Mucosa of stomach (tissue), 1 donor: ENCODE results near the gene PLEKHM3.

Experiments
- H3K27me3 ChIP-seq: one replicate; pipeline ENCODE4 v1.7.0; 2013; ENCODE audit warnings: mild to moderate bottlenecking, low read length; ENCODE audit not compliant: control insufficient read depth, insufficient read depth
- H3K36me3 ChIP-seq: one replicate; pipeline ENCODE4 v1.7.0; 2013; ENCODE audit warnings: low read length; ENCODE audit not compliant: control insufficient read depth, insufficient read depth
- H3K4me1 ChIP-seq: one replicate; pipeline ENCODE4 v1.7.0; 2013; ENCODE audit warnings: mild to moderate bottlenecking, low read length; ENCODE audit not compliant: control insufficient read depth, insufficient read depth
- H3K4me3 ChIP-seq: one replicate; pipeline ENCODE4 v1.7.0; 2013; ENCODE audit warnings: low read length
- H3K9ac ChIP-seq: one replicate; pipeline ENCODE4 v1.7.0; 2013; ENCODE audit warnings: mild to moderate bottlenecking, low read length, moderate library complexity
- H3K9me3 ChIP-seq: one replicate; pipeline ENCODE4 v1.7.0; 2013; ENCODE audit warnings: mild to moderate bottlenecking, low read length, moderate library complexity; ENCODE audit not compliant: control insufficient read depth
- donor health status: Pancreatic carcinoma.

Gene PLEKHM3

DNA sequence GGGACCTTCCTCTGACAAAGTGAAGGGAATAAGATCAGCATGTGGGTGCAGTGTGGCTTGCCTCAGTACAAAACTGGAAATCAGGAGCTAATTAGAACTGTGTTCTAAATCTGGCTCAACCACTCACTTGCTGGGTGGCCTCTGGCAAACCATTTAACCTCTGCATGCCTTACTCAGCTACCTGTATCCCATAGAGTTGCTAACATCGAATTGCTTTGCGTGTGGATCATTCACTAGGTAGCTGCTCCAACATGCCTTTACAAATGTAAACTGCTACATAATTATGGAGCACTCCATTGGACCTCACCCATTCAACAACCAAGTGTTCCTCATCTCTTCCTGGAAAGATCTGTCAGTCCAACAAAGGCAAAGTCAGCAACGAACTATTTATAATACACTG lies 19.0 kb downstream of the PLEKHM3 start:
- H3K27me3 ChIP-seq = no peaks in the 10 kb centered on the region
- H3K4me1 ChIP-seq = peaks cover 13% of the 10 kb centered on the region
- H3K4me3 ChIP-seq = no peak overlapping the region
- no peaks in the 10 kb centered on the region for H3K36me3 ChIP-seq
- no peak overlapping the region for H3K9ac ChIP-seq
- H3K9me3 ChIP-seq = no peaks in the 10 kb centered on the region

DNA sequence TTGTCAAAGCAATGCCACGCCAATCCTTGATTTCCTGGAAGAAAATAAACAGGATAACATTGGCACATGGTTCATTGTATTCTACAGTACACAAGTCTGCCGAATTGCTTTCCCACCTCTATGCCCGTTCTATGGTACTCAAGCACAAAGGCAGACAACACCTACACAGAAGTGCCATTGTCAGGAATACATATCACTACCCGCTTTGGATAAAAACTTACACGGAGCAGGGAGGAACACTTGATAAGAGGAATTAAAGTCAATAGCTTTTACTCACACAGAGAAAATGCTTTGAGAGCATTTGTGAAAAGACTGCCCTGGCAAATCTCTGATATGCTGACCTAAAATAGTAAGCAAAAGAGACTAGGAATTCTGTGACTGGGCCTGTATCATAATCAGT lies 23.4 kb downstream of the PLEKHM3 start:
- Histone ChIP-seq H3K36me3 (no peaks in the 10 kb centered on the region), H3K4me1 (peaks cover 18% of the 10 kb centered on the region), H3K9ac (no peak overlapping the region), H3K4me3 (no peak overlapping the region), H3K27me3 (no peaks in the 10 kb centered on the region), H3K9me3 (no peaks in the 10 kb centered on the region)

DNA sequence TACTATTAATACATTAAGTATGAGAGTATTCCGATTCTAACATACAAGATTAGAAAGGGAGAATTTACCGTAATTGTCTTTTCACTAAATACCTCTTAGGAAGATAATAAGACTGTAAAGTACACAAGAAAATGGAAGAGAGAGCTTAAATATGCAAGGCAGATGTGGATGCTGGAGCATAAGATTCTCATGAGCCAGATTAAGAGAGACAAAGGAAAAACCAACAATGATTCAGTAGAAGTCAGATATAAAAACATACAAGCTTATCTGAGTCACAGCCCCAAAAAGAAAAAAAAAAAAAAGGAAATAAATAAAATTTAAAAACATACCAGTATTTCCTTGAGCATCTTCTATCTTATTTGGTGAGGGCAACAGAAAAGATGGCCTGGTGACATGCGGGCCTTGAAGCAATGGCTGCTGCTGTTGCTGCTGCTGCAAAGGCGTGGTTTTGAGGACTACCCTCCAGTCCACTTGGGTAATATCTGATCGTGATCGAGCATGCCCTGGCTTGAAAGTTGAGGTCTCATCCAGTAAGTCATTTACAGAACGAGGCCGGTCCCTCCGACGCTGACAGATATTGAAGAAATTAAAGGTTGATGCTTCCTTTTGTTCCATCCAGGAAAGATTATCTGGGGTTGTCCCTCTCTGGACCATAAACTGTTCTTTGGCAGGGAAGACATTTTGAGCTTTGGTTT lies 24.5 kb downstream of the PLEKHM3 start:
- H3K36me3 ChIP-seq = no peaks in the 10 kb centered on the region
- H3K4me1 ChIP-seq = peaks cover 18% of the 10 kb centered on the region
- no peak overlapping the region for H3K9ac ChIP-seq
- no peaks in the 10 kb centered on the region for H3K9me3 ChIP-seq
- H3K27me3 ChIP-seq = no peaks in the 10 kb centered on the region
- H3K4me3 ChIP-seq = no peak overlapping the region

DNA sequence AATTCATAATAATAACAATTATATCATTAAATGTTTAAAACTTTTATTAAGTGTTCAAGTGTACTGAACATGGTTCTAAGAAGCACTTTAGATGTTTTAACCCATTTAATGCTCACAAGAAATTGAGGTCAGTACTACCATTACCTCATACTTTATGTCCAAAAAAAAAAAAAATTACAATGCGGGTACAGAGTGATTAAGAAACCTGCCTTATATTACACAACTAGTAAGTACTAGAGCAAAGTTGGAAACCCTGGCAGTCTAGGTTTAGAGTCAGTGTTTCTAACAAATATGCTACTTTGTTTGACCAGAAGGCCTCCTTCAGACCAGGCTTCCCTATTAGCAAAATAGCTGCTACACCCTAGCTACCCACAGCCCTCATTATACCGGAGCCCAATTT lies 28.5 kb downstream of the PLEKHM3 start:
- no peaks in the 10 kb centered on the region for H3K36me3 ChIP-seq
- H3K4me1 ChIP-seq = peaks cover 10% of the 10 kb centered on the region
- H3K9me3 ChIP-seq = no peaks in the 10 kb centered on the region
- H3K27me3 ChIP-seq = no peaks in the 10 kb centered on the region
- no peak overlapping the region for H3K4me3 ChIP-seq
- no peak overlapping the region for H3K9ac ChIP-seq

DNA sequence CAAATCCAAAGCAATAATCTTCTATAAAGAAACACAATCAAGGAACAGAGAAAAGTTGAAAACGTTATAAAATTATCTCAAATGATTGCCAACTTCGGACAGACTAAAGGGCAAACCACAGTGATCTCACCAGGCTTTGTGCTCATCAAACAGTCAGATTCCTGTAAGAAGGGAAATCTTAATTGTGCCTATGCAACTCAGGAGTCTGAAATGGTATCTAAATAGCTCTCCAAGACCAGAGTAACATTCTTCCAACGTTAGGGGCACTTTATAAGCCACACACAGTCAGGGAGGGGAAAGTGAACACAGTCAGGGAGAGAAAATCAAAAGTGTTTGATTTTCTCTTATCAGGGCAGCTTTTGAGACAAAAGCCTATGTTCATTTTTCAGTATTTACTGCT lies 29.4 kb downstream of the PLEKHM3 start:
- Histone ChIP-seq H3K9me3 (no peaks in the 10 kb centered on the region), H3K36me3 (no peaks in the 10 kb centered on the region), H3K27me3 (no peaks in the 10 kb centered on the region), H3K9ac (no peak overlapping the region), H3K4me1 (peaks cover under 1% of the 10 kb centered on the region), H3K4me3 (no peak overlapping the region)

DNA sequence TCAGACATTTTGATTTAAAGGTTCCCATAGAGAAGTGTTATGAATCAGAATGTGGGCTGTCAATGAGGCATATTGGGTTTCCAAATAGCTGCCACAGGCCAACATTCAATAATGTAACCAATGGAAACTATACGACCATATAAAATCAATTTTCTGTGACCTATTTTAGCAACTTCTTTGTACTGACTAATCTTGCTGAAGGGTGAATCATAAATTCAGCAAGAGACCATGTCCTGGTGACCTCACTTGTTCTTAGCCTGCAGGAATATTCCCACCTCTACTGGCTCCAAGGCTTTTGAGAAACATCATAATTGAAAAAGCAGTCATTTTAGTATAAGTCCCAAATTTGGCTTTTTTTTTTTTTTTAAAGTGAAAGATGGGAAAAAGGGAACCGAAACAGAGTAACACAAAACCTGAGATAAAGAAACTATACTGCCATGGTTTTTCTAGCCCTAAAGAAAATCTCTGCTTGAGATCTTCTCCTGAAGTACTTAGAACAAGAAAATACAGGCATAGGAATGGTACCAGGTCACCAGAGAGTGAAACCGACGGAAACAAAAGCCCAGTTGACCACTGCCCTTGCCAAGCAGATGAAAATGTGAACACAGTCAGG lies 32.1 kb downstream of the PLEKHM3 start:
- Histone ChIP-seq H3K4me1 (no peaks in the 10 kb centered on the region), H3K9ac (no peak overlapping the region), H3K9me3 (no peaks in the 10 kb centered on the region), H3K4me3 (no peak overlapping the region), H3K36me3 (no peaks in the 10 kb centered on the region), H3K27me3 (no peaks in the 10 kb centered on the region)

DNA sequence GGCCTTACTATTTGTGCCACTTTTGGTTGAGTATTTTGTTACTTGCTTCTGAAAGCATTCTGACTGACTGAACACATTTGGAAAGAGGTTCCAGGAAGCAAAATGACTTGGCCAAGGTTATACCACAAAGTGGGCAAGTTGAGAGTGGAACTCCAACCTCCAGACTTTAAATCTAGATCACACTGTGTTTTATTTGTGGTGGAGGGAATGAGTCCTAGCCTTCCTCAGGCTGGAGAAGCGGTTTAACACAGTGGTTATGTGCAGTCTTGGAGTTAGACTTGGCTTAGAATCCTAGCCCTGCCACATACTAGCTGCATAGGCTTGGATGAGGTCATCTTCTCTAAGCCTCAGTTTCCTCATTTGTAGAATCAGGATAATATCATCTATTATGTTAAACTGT lies 33.4 kb downstream of the PLEKHM3 start:
- H3K9me3 ChIP-seq = no peaks in the 10 kb centered on the region
- H3K36me3 ChIP-seq = no peaks in the 10 kb centered on the region
- H3K9ac ChIP-seq = no peak overlapping the region
- H3K4me1 ChIP-seq = no peaks in the 10 kb centered on the region
- H3K4me3 ChIP-seq = no peak overlapping the region
- H3K27me3 ChIP-seq = no peaks in the 10 kb centered on the region

DNA sequence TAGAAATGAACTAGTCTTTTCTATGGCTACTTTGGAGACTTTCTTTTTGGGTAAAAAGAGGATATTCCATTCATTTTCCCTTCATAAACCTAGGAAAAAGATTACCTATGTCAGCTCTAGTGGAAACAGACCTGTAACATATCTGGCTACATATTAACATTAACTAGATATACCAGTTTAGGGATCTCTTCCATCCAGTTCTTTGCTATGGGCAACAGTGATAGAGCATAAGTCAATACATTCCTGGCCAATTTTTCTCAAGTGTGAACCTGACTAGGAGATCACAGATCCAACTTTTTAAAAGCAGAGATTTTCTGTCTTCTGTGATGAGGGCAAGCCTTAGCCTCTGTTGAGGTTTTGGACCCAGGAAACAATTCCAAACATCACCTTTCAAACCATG lies 34.5 kb downstream of the PLEKHM3 start:
- H3K36me3 ChIP-seq = no peaks in the 10 kb centered on the region

DNA sequence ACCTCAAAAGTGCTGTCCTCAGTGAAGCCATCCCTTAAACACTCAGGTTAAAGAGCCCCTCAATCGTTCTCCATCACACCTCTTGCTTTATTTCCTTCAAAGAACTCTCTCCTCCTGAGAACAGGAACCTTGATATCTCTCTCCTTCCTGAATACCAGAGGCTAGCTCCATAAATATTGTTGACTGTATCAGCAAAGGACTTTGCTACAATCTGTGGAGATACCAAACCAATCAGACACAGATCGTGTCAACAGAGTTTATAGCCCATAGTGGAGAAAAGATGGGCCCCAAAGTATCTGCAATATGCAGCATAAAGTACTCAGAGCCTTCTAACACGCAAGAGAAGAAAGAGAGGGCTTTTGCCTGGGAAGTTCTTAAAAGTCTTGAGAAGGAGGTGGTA lies 36.4 kb downstream of the PLEKHM3 start:
- no peaks in the 10 kb centered on the region for H3K27me3 ChIP-seq
- H3K9me3 ChIP-seq = no peaks in the 10 kb centered on the region
- H3K4me3 ChIP-seq = no peak overlapping the region
- H3K9ac ChIP-seq = no peak overlapping the region
- H3K4me1 ChIP-seq = no peaks in the 10 kb centered on the region
- H3K36me3 ChIP-seq = no peaks in the 10 kb centered on the region

More for the DNA sequence above, 34.5 kb downstream of the PLEKHM3 start:
- Histone ChIP-seq H3K4me1 (no peaks in the 10 kb centered on the region), H3K4me3 (no peak overlapping the region), H3K27me3 (no peaks in the 10 kb centered on the region), H3K9ac (no peak overlapping the region), H3K9me3 (no peaks in the 10 kb centered on the region)

DNA sequence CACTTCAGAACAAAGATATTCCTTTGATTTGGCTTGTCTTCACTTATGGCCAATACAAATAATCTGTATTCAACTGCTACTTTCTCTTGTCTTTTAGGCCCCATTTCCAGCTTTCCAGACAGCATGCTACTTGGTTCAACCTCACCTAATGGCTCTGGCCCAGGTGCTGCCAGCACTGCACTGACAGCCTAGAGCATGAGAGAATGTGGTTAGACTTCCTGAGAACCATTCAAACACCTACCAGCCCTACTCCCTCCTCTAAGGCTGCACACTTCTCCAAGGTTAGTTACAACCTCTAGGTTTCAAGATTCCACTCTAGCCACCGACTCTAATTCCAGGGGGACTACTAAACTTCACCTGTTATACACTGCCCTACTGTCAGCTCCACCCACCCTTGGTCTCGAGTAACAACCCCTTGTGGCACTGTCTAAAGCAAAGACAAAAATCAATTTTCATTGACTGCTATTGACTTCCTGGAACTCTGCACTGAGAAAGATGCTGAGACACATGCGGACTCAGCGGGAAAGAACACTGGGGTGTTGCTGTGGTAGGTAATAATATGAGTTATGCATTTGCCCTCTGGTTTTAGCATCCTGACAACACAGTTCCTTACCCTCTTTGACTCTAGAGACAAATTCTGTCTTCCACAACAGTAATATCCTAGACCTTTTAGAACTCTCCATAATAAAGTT lies 38.2 kb downstream of the PLEKHM3 start:
- no peaks in the 10 kb centered on the region for H3K36me3 ChIP-seq
- H3K9me3 ChIP-seq = no peaks in the 10 kb centered on the region
- H3K9ac ChIP-seq = no peak overlapping the region

DNA sequence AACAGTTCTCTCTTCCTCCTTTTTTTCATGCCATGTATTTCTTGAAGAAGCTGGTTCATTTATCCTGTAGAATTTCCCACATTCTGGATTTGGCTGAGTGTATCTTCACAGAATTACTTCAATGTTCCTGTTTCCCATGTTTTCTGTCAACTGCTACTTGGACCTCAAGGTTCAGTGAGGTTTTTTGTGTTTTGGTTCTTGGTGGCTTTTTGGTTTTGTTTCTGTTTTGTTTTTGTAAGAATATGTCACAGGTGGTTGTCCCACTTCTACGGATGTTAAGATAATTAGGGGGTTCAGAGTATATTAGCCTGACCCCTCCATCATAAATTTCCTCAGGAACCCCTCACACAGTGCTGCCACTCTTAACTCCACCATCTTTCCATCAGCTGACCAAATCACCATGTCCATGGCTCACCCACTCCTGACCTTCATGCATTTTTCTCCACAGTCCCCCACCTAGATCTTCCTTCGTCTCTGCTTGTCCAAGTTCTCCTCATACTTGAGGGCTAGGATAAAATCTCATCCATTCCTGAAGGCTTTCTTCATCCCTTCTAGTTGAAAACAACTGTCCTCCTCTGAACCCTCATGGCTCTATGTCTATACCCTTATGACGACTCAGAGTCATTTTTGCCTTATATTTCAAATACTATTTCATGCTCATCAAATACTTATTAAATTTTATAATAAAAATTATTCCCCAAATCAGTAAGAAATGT lies 40.4 kb downstream of the PLEKHM3 start:
- H3K4me1 ChIP-seq = no peaks in the 10 kb centered on the region
- H3K4me3 ChIP-seq = no peak overlapping the region
- no peak overlapping the region for H3K9ac ChIP-seq
- H3K27me3 ChIP-seq = no peaks in the 10 kb centered on the region
- no peaks in the 10 kb centered on the region for H3K36me3 ChIP-seq
- no peaks in the 10 kb centered on the region for H3K9me3 ChIP-seq

More for the DNA sequence above, 38.2 kb downstream of the PLEKHM3 start:
- Histone ChIP-seq H3K4me1 (no peaks in the 10 kb centered on the region), H3K27me3 (no peaks in the 10 kb centered on the region), H3K4me3 (no peak overlapping the region)

DNA sequence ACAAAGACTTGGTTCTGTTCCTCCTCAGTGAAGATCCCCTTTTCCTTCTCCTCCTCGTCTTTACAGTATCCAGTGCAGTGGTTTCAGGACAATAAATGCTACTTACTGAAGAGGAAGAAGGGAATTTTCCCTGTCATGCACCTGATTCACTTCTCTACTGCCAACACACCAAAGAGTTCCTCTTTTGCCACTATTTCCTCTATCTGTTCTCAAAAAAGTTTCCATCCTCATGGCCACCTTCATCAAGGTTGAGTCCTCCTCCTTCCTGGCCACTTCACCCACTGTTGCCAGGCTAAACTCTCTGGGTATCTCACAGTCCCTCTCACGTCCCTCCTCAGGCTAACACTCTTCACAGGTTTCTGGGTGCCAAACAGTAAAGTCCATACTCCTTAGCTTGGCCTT lies 41.7 kb downstream of the PLEKHM3 start:
- Histone ChIP-seq H3K9ac (no peak overlapping the region), H3K9me3 (no peaks in the 10 kb centered on the region), H3K4me3 (no peak overlapping the region), H3K4me1 (no peaks in the 10 kb centered on the region), H3K36me3 (no peaks in the 10 kb centered on the region), H3K27me3 (no peaks in the 10 kb centered on the region)
